Neural progenitor cell (in vitro differentiated cells): ENCODE measurements around the gene RALB.

ENCODE experiments used
- CTCF ChIP-seq: fragments of 200-600 bp; sonication (generic); IDR thresholded peaks from 2 replicates; pipeline ENCODE4 v1.5.1; 2017; ENCODE audit warnings: antibody characterized with exemption, mild to moderate bottlenecking
- EZH2 ChIP-seq: fragments of 200-600 bp; sonication (generic); IDR thresholded peaks from 2 replicates; pipeline ENCODE4 v1.6.1; 2017; ENCODE audit warnings: antibody characterized with exemption, mild to moderate bottlenecking, moderate library complexity
- EZH2phosphoT487 ChIP-seq: fragments of 200-600 bp; sonication (generic); IDR thresholded peaks from 2 replicates; pipeline ENCODE4 v1.6.1; 2017; ENCODE audit warnings: antibody characterized with exemption

- TF ChIP-seq CTCF (no peak), EZH2 (no peak), EZH2phosphoT487 (no peak)
These were observed 34.7 kb downstream of the RALB start for GRCh38 chr2:120287183-120288015.
